ENCODE data around the gene AGAP2.

Gene AGAP2

DNA sequence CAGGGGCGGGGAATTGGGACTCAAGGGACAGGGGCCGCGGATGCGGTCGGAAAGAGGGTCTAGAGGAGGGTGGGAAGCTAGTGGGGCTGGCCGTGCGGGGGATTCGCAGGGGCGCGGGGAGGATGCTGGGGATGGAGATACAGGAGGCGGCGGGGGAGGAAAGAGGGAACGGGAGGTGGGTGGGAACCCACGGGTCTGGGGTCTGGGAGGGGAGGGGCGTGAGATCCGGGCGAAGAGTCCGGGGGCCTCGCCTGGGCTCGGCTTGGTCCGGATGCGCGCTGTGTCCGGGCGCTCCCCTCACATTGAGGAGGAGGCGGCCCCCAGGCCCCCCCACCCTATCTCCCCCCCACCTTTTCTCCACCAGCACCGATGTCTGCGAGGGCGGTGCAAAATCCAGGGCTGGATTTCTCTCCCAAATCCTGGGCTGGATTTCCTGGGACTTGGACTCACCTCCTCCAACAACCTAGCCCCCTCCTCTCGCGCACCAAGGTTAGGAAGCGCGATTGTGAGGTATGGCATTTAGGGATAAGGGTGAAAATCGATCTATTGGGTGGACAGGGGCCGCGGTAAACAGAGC is at the start of gene AGAP2:
TSS of gene AGAP2 (minus strand) at position 82 of the 577 bp plus-strand sequence. CDS start 496 bp downstream, outside the sequence.
- peak within 1 kb of the TSS; percentile 77 for H3K4me3 ChIP-seq
- no peaks in the 10 kb centered on the region for H3K9me3 ChIP-seq (ENCODE audit: low read depth, low read length)
- no peak within 1 kb of the TSS for H3K27ac ChIP-seq
- TF ChIP-seq EZH2 (IDR thresholded peaks at IDR 0.05) (no peak), FOXP2 (optimal IDR thresholded peaks at IDR 0.05; ENCODE audit: control extremely low read depth, extremely low read length, insufficient read depth) (no peak), POLR2AphosphoS5 (IDR thresholded peaks at IDR 0.05; ENCODE audit: borderline replicate concordance, low read depth, low read length) (no peak)
- no peak within 1 kb of the TSS for H3K9ac ChIP-seq (ENCODE audit: insufficient read length)
- DNase-seq (ENCODE audit: low read depth, low spot score): no peak
- no peaks in the 10 kb centered on the region for H3K36me3 ChIP-seq (ENCODE audit: insufficient read depth, low read length)

DNA sequence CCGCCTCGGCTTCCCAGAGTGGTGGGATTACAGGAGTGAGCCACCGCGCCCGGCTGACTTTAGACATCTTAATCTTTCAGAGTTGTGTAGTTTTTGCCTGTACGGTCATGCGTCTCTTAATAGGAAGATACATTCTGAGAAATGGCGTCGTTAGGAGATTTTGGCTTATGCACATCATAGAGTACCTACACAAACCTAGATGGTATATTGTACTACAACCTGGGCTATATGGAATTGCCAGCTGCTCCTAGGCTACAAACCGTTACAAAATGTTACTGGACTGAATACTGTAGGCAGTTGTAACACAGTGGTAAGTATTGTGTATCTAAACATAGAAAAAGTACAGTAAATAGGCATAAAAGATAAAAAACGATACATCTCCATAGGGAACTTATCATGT is 45.3 kb upstream of the AGAP2 start:
- peaks cover 40% of the 10 kb centered on the region for H3K36me3 ChIP-seq (ENCODE audit: insufficient read depth, low read length)
- no peak overlapping the region for H3K9ac ChIP-seq (ENCODE audit: insufficient read length)
- H3K9me3 ChIP-seq (ENCODE audit: low read depth, low read length): no peaks in the 10 kb centered on the region
- no peak for DNase-seq (ENCODE audit: low read depth, low spot score)
- TF ChIP-seq FOXP2 (optimal IDR thresholded peaks at IDR 0.05; ENCODE audit: control extremely low read depth, extremely low read length, insufficient read depth) (no peak), EZH2 (IDR thresholded peaks at IDR 0.05) (no peak), POLR2AphosphoS5 (IDR thresholded peaks at IDR 0.05; ENCODE audit: borderline replicate concordance, low read depth, low read length) (no peak)
- no peak overlapping the region for H3K27ac ChIP-seq
- H3K4me3 ChIP-seq: peak overlapping the region; percentile 34

DNA sequence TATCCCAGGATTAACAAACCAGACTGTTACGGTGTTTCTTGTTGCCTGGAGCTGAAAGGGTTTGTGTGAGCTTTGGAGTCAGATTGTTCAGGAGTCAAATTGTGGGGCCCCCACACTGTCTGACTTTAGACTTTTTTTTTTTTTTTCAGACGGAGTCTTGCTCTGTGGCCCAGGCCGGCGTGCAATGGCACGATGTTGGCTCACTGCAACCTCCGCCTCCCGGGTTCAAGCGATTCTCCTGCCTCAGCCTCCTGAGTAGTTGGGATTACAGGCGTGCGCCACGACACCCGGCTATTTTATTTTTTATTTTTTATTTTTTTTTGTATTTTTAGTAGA is 44.9 kb upstream of the AGAP2 start:
- Histone ChIP-seq H3K9me3 (ENCODE audit: low read depth, low read length) (no peaks in the 10 kb centered on the region), H3K4me3 (peak overlapping the region; percentile 87), H3K27ac (no peak overlapping the region), H3K9ac (ENCODE audit: insufficient read length) (peak overlapping the region; percentile 91), H3K36me3 (ENCODE audit: insufficient read depth, low read length) (peaks cover 37% of the 10 kb centered on the region)
- no peak for DNase-seq (ENCODE audit: low read depth, low spot score)
- TF ChIP-seq POLR2AphosphoS5 (IDR thresholded peaks at IDR 0.05; ENCODE audit: borderline replicate concordance, low read depth, low read length) (no peak), FOXP2 (optimal IDR thresholded peaks at IDR 0.05; ENCODE audit: control extremely low read depth, extremely low read length, insufficient read depth) (no peak)

DNA sequence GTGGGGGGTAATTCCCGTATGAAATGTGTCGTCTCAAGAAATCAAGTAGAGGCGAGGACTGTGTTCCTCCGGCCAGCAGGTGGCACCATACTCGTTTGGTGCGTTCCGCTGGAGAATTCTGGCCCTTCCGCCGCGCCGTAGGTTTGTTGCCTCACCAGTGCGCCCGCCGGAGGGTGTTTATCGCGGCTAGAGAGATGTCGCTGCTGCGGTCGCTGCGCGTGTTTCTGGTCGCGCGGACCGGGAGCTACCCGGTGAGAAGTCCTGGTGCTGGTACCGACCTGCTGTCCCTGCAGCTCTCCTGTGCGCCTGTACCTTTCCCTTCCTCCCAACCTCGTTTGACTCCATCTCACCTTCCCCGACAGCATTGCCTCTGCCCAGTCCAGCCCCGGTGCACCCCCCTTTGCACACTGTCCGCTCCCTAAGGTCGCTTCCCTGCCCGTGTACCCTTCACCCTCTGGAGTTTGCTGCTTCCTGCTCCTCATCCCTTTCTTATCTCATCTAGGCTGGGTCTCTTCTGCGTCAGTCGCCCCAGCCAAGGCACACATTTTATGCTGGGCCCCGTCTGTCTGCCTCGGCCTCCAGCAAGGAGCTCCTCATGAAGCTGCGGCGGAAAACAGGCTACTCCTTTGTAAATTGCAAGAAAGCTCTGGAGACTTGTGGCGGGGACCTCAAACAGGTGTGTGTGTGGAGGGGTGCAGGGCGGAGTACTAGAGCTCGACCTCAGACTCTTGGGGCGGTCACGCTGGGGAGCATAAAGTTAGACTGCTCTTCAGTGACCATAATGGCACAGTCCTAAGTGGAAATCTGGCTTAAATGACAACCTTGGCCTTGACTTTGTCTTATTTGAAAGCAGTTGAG is 44.3 kb upstream of the AGAP2 start, which contains the start of gene TSFM:
TSS of gene TSFM (plus strand) at position 180 of the 858 bp plus-strand sequence. CDS start at position 195, 15 bp downstream.
- Histone ChIP-seq H3K36me3 (ENCODE audit: insufficient read depth, low read length) (peaks cover 31% of the 10 kb centered on the region), H3K27ac (no peak within 1 kb of the TSS), H3K4me3 (peak within 1 kb of the TSS; percentile 87), H3K9ac (ENCODE audit: insufficient read length) (peak within 1 kb of the TSS; percentile 91), H3K9me3 (ENCODE audit: low read depth, low read length) (no peaks in the 10 kb centered on the region)
- DNase-seq (ENCODE audit: low read depth, low spot score): peak; percentile 81
- TF ChIP-seq POLR2AphosphoS5 (IDR thresholded peaks at IDR 0.05; ENCODE audit: borderline replicate concordance, low read depth, low read length): peak; percentile 96
- peak; percentile 96 for TF ChIP-seq FOXP2 (optimal IDR thresholded peaks at IDR 0.05; ENCODE audit: control extremely low read depth, extremely low read length, insufficient read depth)
- no peak for TF ChIP-seq EZH2 (IDR thresholded peaks at IDR 0.05)

DNA sequence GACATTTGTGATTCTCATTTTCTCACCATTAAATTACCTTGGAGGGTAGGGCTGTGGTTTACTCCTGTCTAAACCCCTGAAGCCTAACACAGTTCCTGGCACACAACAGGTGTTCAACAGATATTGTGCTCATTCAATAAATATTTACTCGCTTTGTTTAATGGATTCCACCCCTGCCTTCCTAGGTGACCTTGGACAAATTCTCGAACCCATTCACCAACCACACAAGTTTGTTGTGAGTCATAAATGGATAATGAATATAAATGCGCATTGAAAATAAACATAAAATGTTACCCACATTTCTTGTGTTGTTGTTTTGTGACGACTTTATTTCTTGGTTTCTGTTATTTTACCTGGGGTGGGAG is 43.7 kb upstream of the AGAP2 start:
- Histone ChIP-seq H3K4me3 (peak overlapping the region; percentile 87), H3K9ac (ENCODE audit: insufficient read length) (peak overlapping the region; percentile 24), H3K9me3 (ENCODE audit: low read depth, low read length) (no peaks in the 10 kb centered on the region), H3K36me3 (ENCODE audit: insufficient read depth, low read length) (peaks cover 25% of the 10 kb centered on the region), H3K27ac (no peak overlapping the region)
- TF ChIP-seq FOXP2 (optimal IDR thresholded peaks at IDR 0.05; ENCODE audit: control extremely low read depth, extremely low read length, insufficient read depth) (no peak), EZH2 (IDR thresholded peaks at IDR 0.05) (no peak), POLR2AphosphoS5 (IDR thresholded peaks at IDR 0.05; ENCODE audit: borderline replicate concordance, low read depth, low read length) (no peak)
- no peak for DNase-seq (ENCODE audit: low read depth, low spot score)

DNA sequence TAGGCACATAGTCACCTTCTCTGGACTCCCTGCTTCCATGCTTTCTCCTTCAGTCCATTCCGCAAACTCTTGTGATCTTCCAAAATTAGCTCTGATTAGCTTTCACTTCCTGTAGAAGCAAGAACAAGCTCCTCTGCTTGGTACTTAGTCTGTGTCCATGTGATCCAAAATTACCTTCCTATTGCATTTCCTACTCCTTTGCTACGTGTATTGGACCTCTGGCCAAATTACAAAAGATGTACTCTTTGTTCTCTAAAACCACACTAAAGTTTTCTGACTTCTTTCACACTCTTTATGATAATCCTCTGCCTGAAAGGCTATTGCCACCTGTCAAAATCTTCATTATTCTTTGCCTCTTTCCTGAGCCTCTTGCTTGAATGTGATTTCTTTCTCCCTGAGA is 43.3 kb upstream of the AGAP2 start:
- no peak for TF ChIP-seq POLR2AphosphoS5 (IDR thresholded peaks at IDR 0.05; ENCODE audit: borderline replicate concordance, low read depth, low read length)
- TF ChIP-seq EZH2 (IDR thresholded peaks at IDR 0.05): no peak
- TF ChIP-seq FOXP2 (optimal IDR thresholded peaks at IDR 0.05; ENCODE audit: control extremely low read depth, extremely low read length, insufficient read depth): no peak
- Histone ChIP-seq H3K9me3 (ENCODE audit: low read depth, low read length) (no peaks in the 10 kb centered on the region), H3K4me3 (no peak overlapping the region), H3K9ac (ENCODE audit: insufficient read length) (no peak overlapping the region), H3K27ac (no peak overlapping the region), H3K36me3 (ENCODE audit: insufficient read depth, low read length) (peaks cover 21% of the 10 kb centered on the region)
- DNase-seq (ENCODE audit: low read depth, low spot score): no peak

DNA sequence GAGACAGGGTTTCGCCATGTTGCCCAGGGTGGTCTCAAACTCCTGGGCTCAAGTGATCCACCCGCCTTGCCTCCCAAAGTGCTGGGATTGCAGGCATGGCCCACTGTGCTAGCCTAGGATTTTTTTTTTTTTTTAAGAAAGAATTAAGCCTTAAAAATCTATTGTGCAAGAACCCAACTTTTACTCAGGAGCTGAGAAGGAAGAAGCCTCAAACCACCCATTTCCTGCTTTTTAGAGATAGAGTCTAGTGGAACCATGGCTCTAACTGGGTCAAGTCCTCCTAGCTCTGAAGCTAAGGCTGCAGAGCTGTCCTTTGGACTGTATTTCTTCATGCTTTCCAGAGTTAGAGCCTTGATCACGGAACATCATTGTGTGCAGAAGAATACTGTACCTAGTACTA is 42.7 kb upstream of the AGAP2 start:
- DNase-seq (ENCODE audit: low read depth, low spot score): no peak
- TF ChIP-seq POLR2AphosphoS5 (IDR thresholded peaks at IDR 0.05; ENCODE audit: borderline replicate concordance, low read depth, low read length): no peak
- TF ChIP-seq FOXP2 (optimal IDR thresholded peaks at IDR 0.05; ENCODE audit: control extremely low read depth, extremely low read length, insufficient read depth): no peak
- no peak for TF ChIP-seq EZH2 (IDR thresholded peaks at IDR 0.05)
- Histone ChIP-seq H3K4me3 (no peak overlapping the region), H3K36me3 (ENCODE audit: insufficient read depth, low read length) (peaks cover 15% of the 10 kb centered on the region), H3K27ac (no peak overlapping the region), H3K9me3 (ENCODE audit: low read depth, low read length) (no peaks in the 10 kb centered on the region), H3K9ac (ENCODE audit: insufficient read length) (no peak overlapping the region)

DNA sequence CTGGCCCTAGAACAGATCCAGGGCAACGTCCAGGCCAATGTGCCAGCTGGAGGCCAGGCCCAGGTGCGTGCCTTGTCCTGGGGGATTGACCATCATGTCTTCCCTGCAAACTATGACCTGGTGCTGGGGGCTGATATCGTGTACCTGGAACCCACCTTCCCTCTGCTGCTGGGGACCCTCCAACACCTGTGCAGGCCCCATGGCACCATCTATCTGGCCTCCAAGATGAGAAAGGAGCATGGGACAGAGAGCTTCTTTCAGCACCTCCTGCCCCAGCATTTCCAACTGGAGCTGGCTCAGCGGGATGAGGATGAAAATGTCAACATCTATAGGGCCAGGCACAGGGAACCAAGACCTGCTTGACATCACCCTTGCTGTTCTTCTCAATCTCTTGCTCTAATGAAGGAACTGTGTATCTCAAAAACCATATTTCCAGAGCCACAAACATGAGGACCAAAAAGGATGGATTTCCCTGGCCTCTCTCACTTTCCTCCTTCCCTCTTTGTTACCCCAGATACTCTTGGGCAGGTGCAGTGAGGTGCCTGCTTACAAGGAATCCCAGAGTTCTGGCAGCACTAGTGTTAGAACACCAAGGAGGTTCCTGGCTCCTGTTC is 41.8 kb upstream of the AGAP2 start:
- no peak overlapping the region for H3K9ac ChIP-seq (ENCODE audit: insufficient read length)
- H3K36me3 ChIP-seq (ENCODE audit: insufficient read depth, low read length): peaks cover 7% of the 10 kb centered on the region
- H3K27ac ChIP-seq: no peak overlapping the region
- no peak overlapping the region for H3K4me3 ChIP-seq
- no peak for DNase-seq (ENCODE audit: low read depth, low spot score)
- TF ChIP-seq POLR2AphosphoS5 (IDR thresholded peaks at IDR 0.05; ENCODE audit: borderline replicate concordance, low read depth, low read length): no peak
- TF ChIP-seq FOXP2 (optimal IDR thresholded peaks at IDR 0.05; ENCODE audit: control extremely low read depth, extremely low read length, insufficient read depth): no peak
- TF ChIP-seq EZH2 (IDR thresholded peaks at IDR 0.05): no peak
- H3K9me3 ChIP-seq (ENCODE audit: low read depth, low read length): no peaks in the 10 kb centered on the region
